ENCODE results near the gene SCGB1A1. TPM values are rescaled to one million over a fixed set of nuclear protein-coding genes. Genes with fewer than 3 reads are reported as not detected.
"Not testable (repeated sequence)": the region's sequence is repeated elsewhere in the genome, so short reads cannot be mapped to it uniquely, and the experiment has no call there.

The SCGB1A1 gene
- total RNA-seq, 1 donor from 2014 or later = not detected

DNA sequence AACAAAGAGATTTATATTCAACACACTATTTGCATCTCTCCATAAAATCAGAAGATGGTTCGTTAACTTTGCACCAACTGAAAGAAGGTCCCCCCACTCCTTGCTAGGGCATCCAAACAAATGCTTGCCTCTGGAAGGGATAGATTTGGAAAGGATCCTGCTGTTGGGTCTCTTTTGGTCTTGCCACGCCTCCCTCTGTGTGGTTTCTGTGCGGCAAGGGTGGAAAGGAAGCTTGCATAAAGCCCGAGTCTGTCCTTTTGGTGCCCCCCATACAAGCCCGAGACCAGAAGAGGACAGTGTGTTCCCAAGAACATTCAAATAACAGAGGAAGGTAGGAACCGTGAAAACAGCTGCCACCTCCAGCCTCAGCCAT is 15.1 kb downstream of the SCGB1A1 start:
- intact Hi-C loops (cut with micrococcal nuclease) = no loop called here
- H3K27me3 Mint-ChIP-seq (ENCODE audit: insufficient read depth) = no peaks in the 10 kb centered on the region
- H3K4me1 Mint-ChIP-seq (ENCODE audit: low read depth) = peaks cover 40% of the 10 kb centered on the region
- no peak overlapping the region for H3K27ac Mint-ChIP-seq
- H3K9me3 Mint-ChIP-seq = no peaks in the 10 kb centered on the region
- no peak for DNase-seq (ENCODE audit: low spot score)
- H3K36me3 Mint-ChIP-seq (ENCODE audit: low read depth) = peaks cover 2% of the 10 kb centered on the region
- H3K4me3 Mint-ChIP-seq = no peak overlapping the region

DNA sequence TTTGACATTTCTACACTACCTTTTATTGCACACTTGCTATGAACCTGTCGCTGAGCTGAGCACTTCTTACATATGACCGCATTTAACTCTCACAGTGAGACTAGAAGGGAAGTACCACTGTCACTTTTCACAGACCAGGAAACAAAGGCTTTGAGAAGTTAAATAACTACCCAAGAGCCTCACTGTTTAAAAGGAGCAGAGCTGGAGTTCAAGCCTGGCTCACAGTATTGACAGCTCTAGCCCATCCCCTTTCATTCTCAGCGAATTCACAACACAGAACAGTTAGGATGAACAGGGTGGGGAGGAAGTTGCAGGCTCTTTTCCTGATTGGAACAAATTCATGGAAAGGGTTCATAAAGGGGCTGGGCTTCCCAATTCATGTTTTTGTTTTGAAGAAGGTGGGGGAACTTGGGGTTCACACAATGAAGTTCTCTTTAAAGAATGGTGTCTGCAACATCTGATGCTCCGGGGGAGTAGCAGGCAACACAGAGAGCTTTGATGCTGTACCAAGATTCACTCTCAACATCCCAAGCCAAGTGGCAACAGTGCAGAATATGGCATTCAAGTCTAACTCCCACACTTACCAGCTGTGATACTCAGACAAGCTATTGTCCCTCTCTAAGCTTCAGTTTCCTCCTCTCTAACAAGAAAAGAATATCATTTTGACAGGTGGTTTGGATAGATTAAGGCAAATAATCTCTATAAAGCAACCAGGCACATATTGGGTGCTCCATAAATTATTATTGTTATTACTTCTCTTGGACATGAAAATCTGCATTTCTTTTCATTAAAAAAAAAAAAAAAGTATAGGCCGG is 17.2 kb downstream of the SCGB1A1 start:
- H3K9me3 Mint-ChIP-seq = no peaks in the 10 kb centered on the region
- no peak for DNase-seq (ENCODE audit: low spot score)
- no peaks in the 10 kb centered on the region for H3K27me3 Mint-ChIP-seq (ENCODE audit: insufficient read depth)
- H3K4me3 Mint-ChIP-seq = no peak overlapping the region
- H3K4me1 Mint-ChIP-seq (ENCODE audit: low read depth) = peaks cover 25% of the 10 kb centered on the region
- intact Hi-C loops (cut with micrococcal nuclease) = no loop called here
- H3K36me3 Mint-ChIP-seq (ENCODE audit: low read depth) = peaks cover 2% of the 10 kb centered on the region
- H3K27ac Mint-ChIP-seq = no peak overlapping the region

DNA sequence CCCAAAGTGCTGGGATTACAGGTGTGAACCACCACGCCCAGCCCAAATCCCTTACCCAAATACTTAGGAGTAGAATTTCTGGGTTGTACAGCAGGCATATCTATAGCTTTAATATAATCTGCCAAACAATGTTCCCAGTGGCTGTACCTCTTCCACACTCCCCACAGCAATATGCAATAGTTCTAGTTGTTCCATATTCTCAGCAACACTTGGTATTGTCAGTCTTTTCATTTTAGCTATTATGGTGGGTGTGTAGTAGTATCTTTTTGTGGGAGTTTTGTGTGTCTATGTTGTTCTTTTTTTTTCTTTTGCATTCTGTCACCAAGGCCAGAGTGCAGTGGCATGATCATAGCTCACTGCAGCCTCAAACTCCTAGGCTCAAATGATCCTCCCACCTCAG is 18.8 kb downstream of the SCGB1A1 start:
- Mint-ChIP-seq H3K27me3 (ENCODE audit: insufficient read depth) (no peaks in the 10 kb centered on the region), H3K4me1 (ENCODE audit: low read depth) (peaks cover 20% of the 10 kb centered on the region), H3K9me3 (no peaks in the 10 kb centered on the region), H3K4me3 (no peak overlapping the region), H3K27ac (no peak overlapping the region), H3K36me3 (ENCODE audit: low read depth) (no peaks in the 10 kb centered on the region)
- intact Hi-C loops (cut with micrococcal nuclease) = no loop called here
- no peak for DNase-seq (ENCODE audit: low spot score)

DNA sequence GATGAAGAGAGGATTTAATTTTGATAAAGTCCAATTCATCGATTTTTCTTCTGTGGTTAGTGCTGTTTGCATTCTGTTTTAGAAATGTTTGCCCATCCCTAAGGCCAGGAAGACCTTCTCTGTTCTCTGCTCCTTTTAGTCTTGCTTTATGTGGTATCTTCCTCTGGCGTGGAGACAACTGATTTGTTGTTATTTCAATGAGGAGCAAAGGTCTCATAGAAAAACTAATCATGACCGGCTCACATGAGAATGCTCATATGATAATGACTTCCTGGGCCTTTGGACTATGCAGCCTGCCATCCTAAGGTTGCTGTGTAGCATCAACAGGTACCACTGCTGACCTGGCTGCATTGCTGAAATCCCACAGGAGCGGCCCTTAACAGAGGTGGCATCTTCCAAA is 19.8 kb downstream of the SCGB1A1 start:
- no peak for DNase-seq (ENCODE audit: low spot score)
- H3K4me1 Mint-ChIP-seq (ENCODE audit: low read depth) = peaks cover 14% of the 10 kb centered on the region
- no peak overlapping the region for H3K27ac Mint-ChIP-seq
- intact Hi-C loops (cut with micrococcal nuclease) = no loop called here
- no peak overlapping the region for H3K4me3 Mint-ChIP-seq
- no peaks in the 10 kb centered on the region for H3K36me3 Mint-ChIP-seq (ENCODE audit: low read depth)
- no peaks in the 10 kb centered on the region for H3K9me3 Mint-ChIP-seq
- H3K27me3 Mint-ChIP-seq (ENCODE audit: insufficient read depth) = no peaks in the 10 kb centered on the region

DNA sequence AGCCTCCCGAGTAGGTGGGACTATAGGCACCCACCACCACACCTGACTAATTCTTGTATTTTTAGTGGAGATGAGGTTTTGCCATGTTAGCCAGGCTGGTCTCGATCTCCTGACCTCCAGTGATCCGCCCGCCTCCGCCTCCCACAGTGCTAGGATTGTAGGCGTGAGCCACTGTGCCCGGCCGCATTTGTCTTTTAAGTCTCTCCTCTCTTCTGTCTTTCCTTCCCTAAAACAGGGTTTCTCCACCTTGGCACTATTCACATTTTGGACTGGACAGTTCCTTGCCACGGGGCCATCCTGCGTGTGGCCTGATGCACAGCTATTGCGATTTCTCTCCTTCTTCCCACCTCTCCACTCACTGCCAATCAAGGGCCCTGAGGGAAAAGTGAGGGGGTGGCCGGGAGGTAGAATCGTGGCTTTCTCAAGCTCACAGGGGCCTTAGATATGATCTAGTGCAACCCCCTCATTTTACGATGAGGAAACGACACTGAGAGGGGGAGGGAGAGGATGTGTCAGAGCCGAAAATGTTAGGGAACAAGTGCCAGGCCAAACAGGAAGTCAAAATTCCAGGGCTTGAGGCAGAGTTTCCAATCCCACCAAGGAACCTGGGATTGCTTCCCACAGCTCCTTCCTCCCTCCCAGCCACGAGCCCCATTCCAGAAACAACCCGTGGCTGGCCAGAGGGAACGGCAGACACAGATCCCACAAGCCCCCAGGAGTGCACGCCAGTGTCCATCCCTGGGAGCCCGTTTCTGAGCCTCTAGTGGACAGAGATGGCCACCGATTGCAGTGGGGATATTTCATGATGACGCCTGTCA is 21.2 kb downstream of the SCGB1A1 start:
- no peak for DNase-seq (ENCODE audit: low spot score)
- intact Hi-C loops (cut with micrococcal nuclease) = no loop called here
- Mint-ChIP-seq H3K4me1 (ENCODE audit: low read depth) (peaks cover 11% of the 10 kb centered on the region), H3K4me3 (no peak overlapping the region), H3K9me3 (no peaks in the 10 kb centered on the region), H3K27ac (no peak overlapping the region), H3K36me3 (ENCODE audit: low read depth) (no peaks in the 10 kb centered on the region), H3K27me3 (ENCODE audit: insufficient read depth) (peaks cover 3% of the 10 kb centered on the region)

DNA sequence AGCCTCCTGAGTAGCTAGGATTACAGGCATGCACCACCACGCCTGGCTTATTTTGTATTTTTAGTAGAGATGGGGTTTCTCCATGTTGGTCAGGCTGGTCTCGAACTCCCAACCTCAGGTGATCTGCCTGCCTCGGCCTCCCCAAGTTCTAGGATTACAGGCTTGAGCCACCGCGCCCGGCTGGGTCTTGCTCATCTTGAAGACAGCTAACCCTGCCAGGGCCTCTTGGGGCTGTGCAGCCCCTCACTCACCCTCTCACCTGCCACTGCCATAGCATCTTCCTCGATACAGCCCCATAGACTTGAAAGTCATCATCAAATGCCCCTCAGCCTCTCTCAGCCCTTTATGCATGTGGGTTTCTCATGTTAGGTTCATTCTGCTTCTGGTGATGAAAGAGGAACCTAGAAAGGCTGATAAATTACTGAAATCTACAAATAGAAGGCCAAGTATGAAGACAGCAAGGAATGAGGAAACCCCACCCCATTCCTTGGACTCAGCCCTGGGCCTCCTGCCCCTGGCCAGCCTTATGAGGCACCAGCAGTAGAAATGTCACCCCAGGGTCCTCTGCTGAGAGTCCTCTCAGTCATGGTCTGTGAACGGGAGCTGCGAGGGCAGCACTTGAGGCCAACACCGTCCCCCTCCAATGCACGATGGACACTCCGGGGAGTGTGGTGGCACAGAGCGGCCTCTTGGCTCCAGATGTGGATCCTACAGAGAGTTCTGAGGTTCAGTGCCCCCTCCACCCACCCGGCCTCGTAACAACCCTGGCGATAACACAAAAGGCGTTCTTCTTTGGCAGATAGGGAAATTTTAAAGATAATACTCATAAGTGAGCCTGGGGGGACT is 24.8 kb downstream of the SCGB1A1 start:
- intact Hi-C loops (cut with micrococcal nuclease) = no loop called here
- Mint-ChIP-seq H3K27me3 (ENCODE audit: insufficient read depth) (peaks cover 8% of the 10 kb centered on the region), H3K36me3 (ENCODE audit: low read depth) (no peaks in the 10 kb centered on the region), H3K4me1 (ENCODE audit: low read depth) (peaks cover 5% of the 10 kb centered on the region), H3K4me3 (peak overlapping the region; percentile 50), H3K9me3 (no peaks in the 10 kb centered on the region), H3K27ac (no peak overlapping the region)
- DNase-seq (ENCODE audit: low spot score) = no peak

DNA sequence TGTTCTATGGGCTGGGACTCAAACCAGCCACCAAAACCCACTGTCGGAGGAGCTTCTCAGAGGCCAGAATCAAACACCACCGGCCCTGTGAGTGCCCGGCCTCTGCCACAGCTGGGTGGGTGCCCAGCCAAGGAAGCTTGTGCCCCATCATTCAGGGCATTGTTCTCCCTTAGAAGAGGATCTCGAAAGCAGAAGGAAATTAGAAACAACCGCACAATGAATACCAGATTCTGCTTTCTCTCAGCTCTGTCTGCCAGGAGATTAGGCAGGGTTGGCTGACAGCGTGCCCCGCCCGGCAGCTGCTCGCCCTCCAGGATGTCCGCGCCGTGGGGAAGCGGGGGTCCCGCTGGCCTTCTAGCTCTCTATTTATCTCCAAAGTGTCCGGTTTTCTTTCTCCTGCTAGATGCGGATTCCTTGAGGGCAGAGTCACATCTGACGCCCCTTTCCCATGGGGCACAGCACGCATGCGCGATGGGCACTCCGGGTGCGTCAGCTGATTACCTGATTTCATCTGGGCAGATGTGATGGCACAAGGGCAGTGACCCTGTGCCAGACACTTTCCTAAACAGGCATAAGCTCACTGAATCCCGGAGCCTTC is 25.5 kb downstream of the SCGB1A1 start:
- Mint-ChIP-seq H3K27ac (no peak overlapping the region), H3K9me3 (no peaks in the 10 kb centered on the region), H3K36me3 (ENCODE audit: low read depth) (no peaks in the 10 kb centered on the region), H3K4me3 (peak overlapping the region; percentile 50), H3K4me1 (ENCODE audit: low read depth) (peaks cover 5% of the 10 kb centered on the region), H3K27me3 (ENCODE audit: insufficient read depth) (peaks cover 8% of the 10 kb centered on the region)
- peak; percentile 25 for DNase-seq (ENCODE audit: low spot score)
- intact Hi-C loops (cut with micrococcal nuclease) = no loop called here

DNA sequence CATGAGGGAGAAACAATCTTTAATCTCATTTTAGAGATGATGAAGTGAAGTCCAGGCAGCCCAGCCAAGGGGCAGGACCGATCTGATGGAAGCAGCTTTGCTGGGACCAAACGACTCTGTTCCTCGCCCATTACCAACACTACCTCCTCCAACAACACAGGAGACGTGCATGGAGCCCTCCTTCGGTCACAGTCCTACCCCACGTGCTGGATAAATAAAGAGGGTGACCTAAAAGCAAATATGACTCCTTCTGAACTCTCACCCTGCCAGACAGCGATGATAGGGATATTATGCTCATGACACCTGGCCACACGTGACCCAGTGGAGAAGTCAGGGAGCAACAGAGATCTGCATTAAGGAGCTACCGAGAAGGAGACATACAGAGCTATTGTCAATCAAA is 26.0 kb downstream of the SCGB1A1 start:
- intact Hi-C loops (cut with micrococcal nuclease) = no loop called here
- no peak overlapping the region for H3K27ac Mint-ChIP-seq
- H3K36me3 Mint-ChIP-seq (ENCODE audit: low read depth) = no peaks in the 10 kb centered on the region

DNA sequence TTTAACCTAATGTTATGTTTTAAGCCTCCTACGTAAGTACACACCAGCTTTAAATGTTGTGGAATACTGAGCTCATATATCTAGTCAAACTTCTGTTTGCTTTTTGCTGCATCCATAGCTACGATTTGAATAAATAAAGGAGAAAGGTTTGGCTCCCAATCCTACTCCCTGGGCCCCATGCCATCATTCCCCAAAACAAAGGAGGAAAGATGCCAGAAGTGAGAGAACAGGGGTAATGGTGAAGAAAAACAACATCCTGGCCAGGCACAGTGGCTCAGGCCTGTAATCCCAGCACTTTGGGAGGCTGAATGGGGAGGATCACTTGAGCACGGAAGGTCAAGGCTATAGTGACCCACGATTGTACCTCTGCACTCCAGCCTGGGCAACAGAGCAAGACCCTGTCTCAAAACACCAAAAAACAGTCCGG is 26.5 kb downstream of the SCGB1A1 start:
- DNase-seq (ENCODE audit: low spot score) = no peak
- Mint-ChIP-seq H3K9me3 (no peaks in the 10 kb centered on the region), H3K27me3 (ENCODE audit: insufficient read depth) (peaks cover 10% of the 10 kb centered on the region), H3K36me3 (ENCODE audit: low read depth) (no peaks in the 10 kb centered on the region), H3K4me3 (no peak overlapping the region), H3K27ac (no peak overlapping the region), H3K4me1 (ENCODE audit: low read depth) (peaks cover 5% of the 10 kb centered on the region)
- intact Hi-C loops (cut with micrococcal nuclease) = no loop called here

More for the DNA sequence above, 26.0 kb downstream of the SCGB1A1 start:
- H3K9me3 Mint-ChIP-seq = no peaks in the 10 kb centered on the region
- peak overlapping the region; percentile 50 for H3K4me3 Mint-ChIP-seq
- peaks cover 10% of the 10 kb centered on the region for H3K27me3 Mint-ChIP-seq (ENCODE audit: insufficient read depth)
- DNase-seq (ENCODE audit: low spot score) = no peak
- H3K4me1 Mint-ChIP-seq (ENCODE audit: low read depth) = peaks cover 5% of the 10 kb centered on the region

DNA sequence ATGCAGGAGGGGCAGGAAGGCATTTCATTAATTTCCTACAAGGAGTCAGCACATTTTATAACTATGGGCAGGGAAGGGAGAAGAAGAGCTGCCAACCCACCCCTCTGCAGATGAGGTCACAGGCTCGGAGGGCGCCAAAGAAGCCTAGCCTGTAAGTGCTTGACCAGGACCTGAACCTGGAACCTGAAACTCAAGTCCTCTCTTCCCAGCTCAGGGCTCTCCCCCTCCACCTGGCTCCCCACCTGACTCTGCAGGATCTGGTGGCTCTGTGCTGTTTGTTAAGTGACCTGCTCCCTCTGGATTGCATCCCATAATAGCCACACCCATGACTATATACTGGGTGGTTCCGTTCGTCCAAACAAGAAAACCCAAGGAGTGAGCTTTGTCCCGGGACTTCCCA is 27.3 kb downstream of the SCGB1A1 start:
- no peak for DNase-seq (ENCODE audit: low spot score)
- Mint-ChIP-seq H3K27ac (no peak overlapping the region), H3K4me3 (no peak overlapping the region), H3K4me1 (ENCODE audit: low read depth) (peaks cover 5% of the 10 kb centered on the region), H3K36me3 (ENCODE audit: low read depth) (no peaks in the 10 kb centered on the region), H3K27me3 (ENCODE audit: insufficient read depth) (peaks cover 10% of the 10 kb centered on the region), H3K9me3 (no peaks in the 10 kb centered on the region)
- intact Hi-C loops (cut with micrococcal nuclease) = no loop called here

DNA sequence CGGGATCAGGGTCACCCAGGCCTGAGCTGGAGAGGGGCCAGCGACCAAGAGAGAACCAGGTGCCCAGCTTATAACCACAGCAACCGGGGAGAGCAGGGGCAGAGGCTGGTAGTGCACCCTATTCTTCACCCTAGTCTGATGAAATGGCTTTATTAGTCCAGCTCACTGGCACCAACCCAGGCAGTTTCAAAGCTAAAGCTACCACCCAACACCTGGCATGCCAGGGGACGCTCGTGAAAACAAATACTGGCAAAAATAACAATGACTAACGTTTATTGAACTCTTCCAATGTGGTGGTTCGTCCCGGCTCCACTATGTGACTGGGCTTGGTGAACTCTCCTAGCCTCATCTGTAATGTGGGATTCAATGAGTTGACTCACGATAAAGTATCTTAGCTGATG is 30.6 kb downstream of the SCGB1A1 start:
- intact Hi-C loops (cut with micrococcal nuclease) = no loop called here
- Mint-ChIP-seq H3K4me1 (ENCODE audit: low read depth) (peaks cover 3% of the 10 kb centered on the region), H3K9me3 (no peaks in the 10 kb centered on the region), H3K27me3 (ENCODE audit: insufficient read depth) (peaks cover 9% of the 10 kb centered on the region), H3K4me3 (no peak overlapping the region), H3K27ac (no peak overlapping the region), H3K36me3 (ENCODE audit: low read depth) (no peaks in the 10 kb centered on the region)
- DNase-seq (ENCODE audit: low spot score) = no peak

DNA sequence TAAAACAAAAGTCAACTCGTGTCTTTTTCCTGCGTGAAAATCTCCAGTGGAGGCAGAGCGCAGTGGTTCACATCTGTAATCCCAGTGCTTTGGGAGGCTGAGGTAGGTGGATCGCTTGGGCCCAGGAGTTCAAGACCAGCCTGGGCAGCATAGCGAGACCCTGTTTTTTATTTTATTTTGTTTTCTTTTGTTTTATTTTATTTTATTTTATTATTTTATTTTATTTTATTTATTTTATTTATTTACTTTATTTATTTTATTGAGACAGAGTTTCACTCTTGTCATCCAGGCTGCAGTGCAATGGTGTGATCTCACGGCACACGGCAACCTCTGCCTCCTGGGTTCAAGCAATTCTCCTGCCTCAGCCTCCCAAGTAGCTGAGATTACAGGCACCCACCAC is 31.1 kb downstream of the SCGB1A1 start:
- H3K9me3 Mint-ChIP-seq; H3K27ac Mint-ChIP-seq; intact Hi-C loops (cut with micrococcal nuclease); H3K27me3 Mint-ChIP-seq (ENCODE audit: insufficient read depth); DNase-seq (ENCODE audit: low spot score); H3K36me3 Mint-ChIP-seq (ENCODE audit: low read depth); H3K4me1 Mint-ChIP-seq (ENCODE audit: low read depth); H3K4me3 Mint-ChIP-seq: not testable (repeated sequence)
